ENCODE data around the gene SHFL.

Gene SHFL

DNA sequence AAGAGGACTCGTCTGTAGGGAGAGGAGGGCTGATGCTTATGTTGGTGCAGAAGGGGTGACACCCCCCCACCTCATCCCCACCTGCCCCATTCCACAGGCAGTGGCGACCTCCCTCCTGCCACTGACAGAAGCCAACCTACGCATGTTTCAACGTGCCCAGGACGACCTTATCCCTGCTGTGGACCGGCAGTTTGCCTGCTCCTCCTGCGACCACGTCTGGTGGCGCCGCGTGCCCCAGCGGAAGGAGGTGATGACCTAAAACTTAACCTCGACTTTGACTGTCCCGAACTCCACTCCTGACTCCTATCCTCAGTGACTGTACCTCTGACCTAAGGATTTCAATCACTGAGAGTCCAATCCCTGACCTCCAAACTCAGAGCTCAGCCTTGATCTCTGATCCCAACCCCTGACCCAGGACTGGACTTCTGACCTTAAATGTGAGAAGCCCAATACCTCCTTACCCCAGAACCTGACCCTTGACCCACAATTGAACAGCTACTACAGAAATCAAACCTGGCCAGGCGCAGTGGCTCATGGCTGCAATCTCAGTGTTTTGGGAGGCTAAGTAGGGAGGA lies 3.8 kb downstream of the SHFL start:
- H3K4me3 ChIP-seq (ENCODE audit: low read length), result no peak overlapping the region
- no peak overlapping the region for H3K9ac ChIP-seq (ENCODE audit: low read depth, low read length)
- no peaks in the 10 kb centered on the region for H3K4me1 ChIP-seq (ENCODE audit: insufficient read depth, low read length)
- H3K27me3 ChIP-seq (ENCODE audit: insufficient read depth, low read length), result peaks cover 28% of the 10 kb centered on the region
- H3K36me3 ChIP-seq (ENCODE audit: insufficient read depth, low read depth, low read length), result no peaks in the 10 kb centered on the region; the same call in 1 of the 2 replicates
- H3K27ac ChIP-seq (ENCODE audit: low read length), result no peak overlapping the region
- no peaks in the 10 kb centered on the region for H3K9me3 ChIP-seq (ENCODE audit: insufficient read depth, low read depth, low read length)

DNA sequence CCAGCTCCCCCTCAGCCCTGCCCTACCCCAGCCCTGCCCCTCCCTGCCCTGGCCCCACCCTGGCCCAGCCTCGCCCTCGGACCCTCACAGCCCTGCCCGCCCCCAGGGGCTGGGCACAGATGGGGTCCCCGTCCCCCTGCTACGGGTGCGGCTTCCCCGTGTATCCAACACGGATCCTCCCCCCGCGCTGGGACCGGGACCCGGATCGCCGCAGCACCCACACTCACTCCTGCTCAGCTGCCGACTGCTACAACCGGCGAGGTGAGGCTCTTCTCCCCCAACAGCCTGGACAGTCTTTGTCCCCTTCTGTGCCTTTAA lies 5.2 kb downstream of the SHFL start:
- no peak overlapping the region for H3K9ac ChIP-seq (ENCODE audit: low read depth, low read length)
- H3K4me3 ChIP-seq (ENCODE audit: low read length), result no peak overlapping the region
- no peak overlapping the region for H3K27ac ChIP-seq (ENCODE audit: low read length)
- H3K36me3 ChIP-seq (ENCODE audit: insufficient read depth, low read depth, low read length), result no peaks in the 10 kb centered on the region; the same call in 1 of the 2 replicates
- peaks cover 28% of the 10 kb centered on the region for H3K27me3 ChIP-seq (ENCODE audit: insufficient read depth, low read length)
- H3K9me3 ChIP-seq (ENCODE audit: insufficient read depth, low read depth, low read length), result no peaks in the 10 kb centered on the region
- no peaks in the 10 kb centered on the region for H3K4me1 ChIP-seq (ENCODE audit: insufficient read depth, low read length)

DNA sequence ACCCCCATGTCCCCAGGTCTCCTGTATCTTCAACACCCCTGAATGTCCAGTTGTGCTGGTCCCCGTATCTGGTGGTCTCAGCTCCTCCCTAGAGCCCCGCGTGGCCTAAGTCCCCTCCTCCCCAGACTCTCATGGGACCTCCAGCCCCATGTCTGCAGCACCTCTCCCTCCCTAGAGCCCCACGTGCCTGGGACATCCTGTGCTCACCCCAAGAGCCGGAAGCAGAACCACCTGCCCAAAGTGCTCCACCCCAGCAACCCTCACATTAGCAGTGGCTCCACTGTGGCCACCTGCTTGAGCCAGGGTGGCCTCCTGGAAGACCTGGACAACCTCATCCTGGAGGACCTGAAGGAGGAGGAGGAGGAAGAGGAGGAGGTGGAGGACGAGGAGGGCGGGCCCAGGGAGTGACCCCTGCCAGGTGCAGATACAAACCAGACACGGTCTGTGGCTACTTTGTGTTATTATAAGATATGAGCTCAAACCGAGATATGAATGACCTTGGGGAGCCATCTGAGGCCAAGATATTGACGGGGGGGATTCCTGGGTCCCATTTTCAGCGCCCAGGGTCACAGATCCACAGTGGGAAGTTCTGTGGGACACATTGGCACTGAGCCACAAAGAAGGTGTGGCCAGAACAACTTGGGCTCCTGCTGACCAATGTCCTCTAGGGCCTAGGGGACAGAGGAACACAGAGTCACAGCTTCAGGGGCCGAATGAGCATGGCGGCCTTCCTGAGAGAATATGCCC lies 6.0 kb downstream of the SHFL start:
- H3K4me1 ChIP-seq (ENCODE audit: insufficient read depth, low read length), result no peaks in the 10 kb centered on the region
- H3K4me3 ChIP-seq (ENCODE audit: low read length), result no peak overlapping the region
- no peaks in the 10 kb centered on the region for H3K9me3 ChIP-seq (ENCODE audit: insufficient read depth, low read depth, low read length)
- H3K9ac ChIP-seq (ENCODE audit: low read depth, low read length), result no peak overlapping the region
- no peaks in the 10 kb centered on the region; the same call in 1 of the 2 replicates for H3K36me3 ChIP-seq (ENCODE audit: insufficient read depth, low read depth, low read length)
- peaks cover 31% of the 10 kb centered on the region for H3K27me3 ChIP-seq (ENCODE audit: insufficient read depth, low read length)
- H3K27ac ChIP-seq (ENCODE audit: low read length), result no peak overlapping the region

DNA sequence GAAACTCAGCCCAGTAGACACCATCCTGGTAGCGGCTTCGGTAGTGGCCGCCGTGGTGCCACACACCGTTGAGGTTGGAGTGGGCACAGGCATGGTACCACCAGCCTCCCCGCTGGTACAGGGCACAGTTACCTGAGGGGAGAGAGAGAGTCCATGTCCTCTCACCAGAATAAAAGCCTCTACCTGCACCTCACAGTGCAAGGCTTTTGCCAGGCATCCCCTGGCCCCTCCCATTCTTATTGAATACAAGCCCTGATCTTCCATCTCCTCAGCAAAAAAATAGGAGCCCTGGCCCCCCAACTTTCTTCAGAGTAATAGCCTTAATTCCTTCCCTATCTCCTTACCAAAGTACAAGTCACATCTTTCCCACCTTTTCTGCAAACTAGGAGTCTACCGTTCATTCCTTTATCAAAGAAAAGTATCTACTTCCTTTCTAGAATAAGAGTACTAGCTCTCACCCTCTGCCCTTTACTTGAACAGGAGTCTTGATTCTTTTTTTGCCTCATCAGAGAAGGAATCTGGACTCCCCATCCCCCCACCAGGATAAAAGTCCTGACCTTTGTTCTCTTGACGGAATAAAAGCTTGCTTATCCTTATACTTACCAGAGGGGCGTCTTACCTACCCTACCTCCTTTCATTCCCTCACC lies 6.7 kb downstream of the SHFL start:
- H3K9me3 ChIP-seq (ENCODE audit: insufficient read depth, low read depth, low read length), result no peaks in the 10 kb centered on the region
- no peak overlapping the region for H3K4me3 ChIP-seq (ENCODE audit: low read length)
- H3K4me1 ChIP-seq (ENCODE audit: insufficient read depth, low read length), result no peaks in the 10 kb centered on the region
- no peak overlapping the region for H3K27ac ChIP-seq (ENCODE audit: low read length)
- no peak overlapping the region for H3K9ac ChIP-seq (ENCODE audit: low read depth, low read length)
- H3K27me3 ChIP-seq (ENCODE audit: insufficient read depth, low read length), result peaks cover 29% of the 10 kb centered on the region
- H3K36me3 ChIP-seq (ENCODE audit: insufficient read depth, low read depth, low read length), result no peaks in the 10 kb centered on the region; the same call in 1 of the 2 replicates

DNA sequence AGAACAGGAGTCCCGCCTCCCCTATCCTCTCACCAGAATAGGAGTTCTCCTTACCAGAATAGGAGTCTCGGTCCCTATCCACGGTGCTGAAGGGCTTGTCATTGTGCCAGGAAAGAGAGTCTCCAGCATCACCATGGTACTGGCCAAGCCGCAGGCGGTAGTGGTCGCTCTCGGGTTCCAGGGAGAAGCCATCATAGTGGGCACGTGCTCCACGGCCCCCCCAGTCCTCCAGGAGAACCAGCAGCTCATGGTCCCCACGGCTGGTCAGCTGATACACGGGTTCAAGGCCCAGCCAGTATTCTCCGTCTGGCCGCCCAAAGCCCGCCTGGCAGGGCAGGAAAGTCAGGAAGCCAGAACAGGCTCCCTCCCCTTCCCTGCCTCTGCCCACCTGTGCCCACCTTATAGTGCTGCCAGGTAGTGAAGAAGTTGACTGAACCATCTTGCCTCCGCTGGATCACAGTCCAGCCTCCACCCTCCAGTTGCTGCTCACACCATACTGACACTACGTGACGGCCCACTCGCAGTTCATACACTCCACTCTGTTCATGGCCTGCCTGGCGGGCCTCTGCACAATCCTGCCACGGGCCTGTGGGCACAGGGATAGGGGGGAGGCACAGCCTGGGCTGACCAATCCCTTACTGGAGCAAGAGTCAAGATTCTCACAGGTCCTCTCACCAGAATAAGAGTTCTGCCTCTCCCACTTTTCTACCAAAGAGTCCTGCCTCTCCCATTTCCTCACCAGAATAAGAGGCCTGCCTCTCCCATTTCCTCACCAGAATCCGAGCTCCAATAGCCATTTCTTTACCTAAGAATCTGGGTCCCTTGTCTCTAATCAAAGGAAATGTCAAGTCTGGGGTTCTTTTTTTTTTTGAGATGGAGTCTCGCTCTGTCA lies 7.4 kb downstream of the SHFL start:
- H3K4me1 ChIP-seq (ENCODE audit: insufficient read depth, low read length), result no peaks in the 10 kb centered on the region
- H3K36me3 ChIP-seq (ENCODE audit: insufficient read depth, low read depth, low read length), result no peaks in the 10 kb centered on the region; the same call in 1 of the 2 replicates
- no peak overlapping the region for H3K27ac ChIP-seq (ENCODE audit: low read length)
- H3K9me3 ChIP-seq (ENCODE audit: insufficient read depth, low read depth, low read length), result no peaks in the 10 kb centered on the region
- no peak overlapping the region for H3K9ac ChIP-seq (ENCODE audit: low read depth, low read length)
- peaks cover 29% of the 10 kb centered on the region for H3K27me3 ChIP-seq (ENCODE audit: insufficient read depth, low read length)
- H3K4me3 ChIP-seq (ENCODE audit: low read length), result no peak overlapping the region

DNA sequence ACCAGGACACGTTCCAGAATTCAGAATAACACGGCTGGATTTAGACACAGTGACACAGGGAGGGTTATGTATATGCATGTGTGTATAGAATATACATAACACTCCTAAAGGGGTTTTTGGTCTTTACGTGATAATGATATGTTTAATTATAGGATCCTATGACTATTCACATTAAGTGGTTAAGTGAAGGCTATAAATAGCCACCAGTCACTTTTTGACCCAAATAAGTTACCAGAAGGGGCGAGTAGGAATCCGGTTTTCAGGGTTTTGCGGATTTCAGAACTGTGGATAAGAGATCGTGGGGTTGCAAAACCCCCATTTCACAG lies 9.5 kb downstream of the SHFL start:
- H3K9ac ChIP-seq (ENCODE audit: low read depth, low read length), result no peak overlapping the region
- no peak overlapping the region for H3K4me3 ChIP-seq (ENCODE audit: low read length)
- H3K27me3 ChIP-seq (ENCODE audit: insufficient read depth, low read length), result peaks cover 29% of the 10 kb centered on the region
- H3K9me3 ChIP-seq (ENCODE audit: insufficient read depth, low read depth, low read length), result no peaks in the 10 kb centered on the region
- H3K36me3 ChIP-seq (ENCODE audit: insufficient read depth, low read depth, low read length), result no peaks in the 10 kb centered on the region
- H3K27ac ChIP-seq (ENCODE audit: low read length), result no peak overlapping the region
- no peaks in the 10 kb centered on the region for H3K4me1 ChIP-seq (ENCODE audit: insufficient read depth, low read length)

DNA sequence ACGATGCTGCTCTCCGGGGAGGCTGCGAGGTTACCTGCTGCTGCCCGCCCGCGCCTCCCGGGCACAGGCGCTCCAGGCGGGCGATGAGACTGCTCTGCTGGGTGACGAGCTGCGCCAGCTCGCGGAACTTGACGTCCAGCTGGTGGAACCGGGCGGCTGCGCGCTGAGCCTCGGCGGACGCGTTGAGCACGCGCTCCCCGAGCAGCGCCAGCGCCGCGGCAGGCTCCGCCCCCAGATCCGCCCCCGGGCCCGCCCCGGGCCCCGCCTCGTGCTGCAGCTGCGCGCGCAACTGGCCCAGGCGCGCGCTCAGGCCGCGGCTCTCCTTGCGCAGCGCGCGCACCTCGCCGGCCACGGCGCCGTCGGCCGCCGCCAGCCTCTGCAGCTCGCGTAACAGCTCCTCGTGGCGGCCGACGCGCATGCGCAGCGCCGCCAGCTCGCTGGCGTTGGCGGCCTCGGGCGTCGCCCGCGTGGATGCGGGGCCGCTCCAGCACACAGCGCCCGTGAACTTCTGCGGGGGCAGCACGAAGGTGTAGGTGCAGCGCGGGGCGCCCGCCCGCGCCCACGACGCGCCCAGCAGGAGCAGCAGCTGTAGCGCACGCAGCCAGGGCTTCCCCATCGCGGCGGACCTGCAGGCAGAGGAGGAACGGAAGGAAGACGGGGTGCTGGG lies 10.0 kb downstream of the SHFL start:
- peaks cover 29% of the 10 kb centered on the region for H3K27me3 ChIP-seq (ENCODE audit: insufficient read depth, low read length)
- H3K9me3 ChIP-seq (ENCODE audit: insufficient read depth, low read depth, low read length), result no peaks in the 10 kb centered on the region
- H3K27ac ChIP-seq (ENCODE audit: low read length), result no peak overlapping the region
- H3K36me3 ChIP-seq (ENCODE audit: insufficient read depth, low read depth, low read length), result no peaks in the 10 kb centered on the region
- peak overlapping the region; percentile 79; the same call in 1 of the 2 replicates for H3K9ac ChIP-seq (ENCODE audit: low read depth, low read length)
- H3K4me1 ChIP-seq (ENCODE audit: insufficient read depth, low read length), result no peaks in the 10 kb centered on the region
- H3K4me3 ChIP-seq (ENCODE audit: low read length), result peak overlapping the region; percentile 60; the same call in 1 of the 2 replicates

DNA sequence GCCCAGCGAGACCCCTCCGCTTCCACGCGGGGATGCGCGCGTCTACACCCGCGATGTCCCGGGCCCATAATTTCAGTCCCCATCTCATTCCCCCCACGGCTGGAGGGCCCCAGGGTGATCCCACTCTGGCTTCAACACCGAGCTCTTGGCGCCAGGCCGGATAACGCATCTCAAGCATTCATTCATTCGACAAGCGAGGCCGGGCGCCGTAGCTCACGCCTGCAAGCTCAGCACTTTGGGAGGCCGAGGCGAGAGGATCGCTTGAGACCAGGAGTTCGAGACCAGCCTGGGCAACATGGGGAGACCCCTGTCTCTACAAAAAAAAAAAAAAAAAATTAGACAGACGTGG lies 10.5 kb downstream of the SHFL start:
- no peaks in the 10 kb centered on the region for H3K36me3 ChIP-seq (ENCODE audit: insufficient read depth, low read depth, low read length)
- H3K27me3 ChIP-seq (ENCODE audit: insufficient read depth, low read length), result peaks cover 29% of the 10 kb centered on the region
- H3K4me3 ChIP-seq (ENCODE audit: low read length), result peak overlapping the region; percentile 60; the same call in 1 of the 2 replicates
- H3K9ac ChIP-seq (ENCODE audit: low read depth, low read length), result peak overlapping the region; percentile 79; the same call in 1 of the 2 replicates
- H3K9me3 ChIP-seq (ENCODE audit: insufficient read depth, low read depth, low read length), result no peaks in the 10 kb centered on the region
- H3K27ac ChIP-seq (ENCODE audit: low read length), result no peak overlapping the region
- H3K4me1 ChIP-seq (ENCODE audit: insufficient read depth, low read length), result no peaks in the 10 kb centered on the region

DNA sequence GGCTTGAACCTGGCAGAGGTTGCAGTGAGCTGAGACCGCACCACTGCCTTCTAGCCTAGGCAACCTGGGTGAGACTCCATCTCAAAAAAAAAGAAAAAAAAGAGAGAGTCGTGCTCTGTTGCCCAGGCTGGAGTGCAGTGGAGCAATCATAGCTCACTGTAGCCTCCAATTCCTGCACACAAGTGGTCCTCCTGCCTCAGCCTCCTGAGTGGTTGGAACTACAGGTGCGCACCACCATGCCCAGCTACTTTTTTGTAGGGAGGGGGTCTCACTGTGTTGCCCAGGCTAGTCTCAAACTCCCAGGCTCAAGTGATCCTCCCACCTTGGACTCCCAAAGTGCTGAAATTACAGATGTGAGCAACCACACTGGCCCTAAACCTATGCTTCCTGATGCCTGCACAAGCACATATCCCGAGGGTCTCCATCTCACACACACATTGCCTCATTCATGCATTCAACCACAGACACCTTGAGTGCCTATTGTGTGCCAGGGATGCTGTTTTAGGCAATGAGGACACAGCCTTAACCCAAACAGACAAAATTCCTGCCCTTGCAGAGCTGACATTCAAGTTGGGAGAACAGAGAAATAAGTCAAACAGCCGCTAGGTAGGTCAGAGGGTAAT lies 14.2 kb downstream of the SHFL start:
- Histone ChIP-seq H3K4me1 (ENCODE audit: insufficient read depth, low read length) (no peaks in the 10 kb centered on the region), H3K9me3 (ENCODE audit: insufficient read depth, low read depth, low read length) (no peaks in the 10 kb centered on the region), H3K36me3 (ENCODE audit: insufficient read depth, low read depth, low read length) (no peaks in the 10 kb centered on the region), H3K9ac (ENCODE audit: low read depth, low read length) (no peak overlapping the region), H3K4me3 (ENCODE audit: low read length) (no peak overlapping the region), H3K27ac (ENCODE audit: low read length) (no peak overlapping the region), H3K27me3 (ENCODE audit: insufficient read depth, low read length) (peaks cover 19% of the 10 kb centered on the region)

DNA sequence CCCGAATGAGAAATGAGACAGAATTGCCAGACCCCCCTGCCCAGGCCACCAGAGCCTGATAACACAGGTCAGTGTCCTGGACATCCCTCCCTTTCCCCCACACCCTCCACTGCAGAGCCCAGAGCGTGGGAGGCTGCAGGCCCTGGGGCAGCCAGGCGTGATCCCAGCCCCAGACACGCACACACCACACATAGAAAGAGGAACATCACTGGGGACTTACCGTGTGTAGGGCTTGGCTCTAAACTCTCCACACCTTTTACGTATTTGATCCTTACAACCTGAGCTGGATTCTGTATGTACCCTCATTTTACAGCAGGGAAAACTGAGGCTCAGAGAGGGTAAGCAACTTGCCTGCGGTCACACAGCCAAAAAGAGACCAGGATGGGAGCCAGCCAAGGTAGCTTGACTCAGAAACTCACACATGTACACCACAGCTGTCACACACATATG lies 16.7 kb downstream of the SHFL start:
- Histone ChIP-seq H3K9ac (ENCODE audit: low read depth, low read length) (no peak overlapping the region), H3K4me1 (ENCODE audit: insufficient read depth, low read length) (no peaks in the 10 kb centered on the region; the same call in 1 of the 2 replicates), H3K27me3 (ENCODE audit: insufficient read depth, low read length) (no peaks in the 10 kb centered on the region), H3K4me3 (ENCODE audit: low read length) (no peak overlapping the region), H3K27ac (ENCODE audit: low read length) (no peak overlapping the region), H3K9me3 (ENCODE audit: insufficient read depth, low read depth, low read length) (no peaks in the 10 kb centered on the region), H3K36me3 (ENCODE audit: insufficient read depth, low read depth, low read length) (peaks cover 7% of the 10 kb centered on the region)

DNA sequence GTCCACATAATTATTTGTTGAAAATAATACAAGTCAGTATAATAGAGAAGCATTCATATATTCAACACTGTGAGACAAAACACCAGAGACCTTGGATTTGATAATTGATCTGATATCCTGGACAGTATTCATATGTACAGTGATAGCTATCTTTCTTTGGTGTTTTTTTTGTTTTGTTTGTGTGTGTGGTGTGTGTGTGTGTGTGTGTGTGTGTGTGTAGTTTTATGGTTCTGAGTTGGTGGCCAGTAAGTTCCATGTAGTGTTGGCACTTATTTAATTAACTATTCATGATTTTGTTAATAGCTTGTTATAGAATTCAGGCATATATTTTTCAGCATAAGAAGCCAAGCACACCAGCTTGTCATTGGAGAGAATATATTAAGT lies 18.0 kb downstream of the SHFL start:
- Histone ChIP-seq H3K4me3 (ENCODE audit: low read length) (no peak overlapping the region), H3K4me1 (ENCODE audit: insufficient read depth, low read length) (no peaks in the 10 kb centered on the region; the same call in 1 of the 2 replicates), H3K9me3 (ENCODE audit: insufficient read depth, low read depth, low read length) (no peaks in the 10 kb centered on the region), H3K27me3 (ENCODE audit: insufficient read depth, low read length) (no peaks in the 10 kb centered on the region), H3K9ac (ENCODE audit: low read depth, low read length) (no peak overlapping the region), H3K36me3 (ENCODE audit: insufficient read depth, low read depth, low read length) (peaks cover 20% of the 10 kb centered on the region), H3K27ac (ENCODE audit: low read length) (no peak overlapping the region)
